DMS153 treated with DMSO at 0.1 percent for 48 hours (cell line): ENCODE measurements around the gene CD79B.
"Not testable (repeated sequence)": the region's sequence is repeated elsewhere in the genome, so short reads cannot be mapped to it uniquely, and the experiment has no call there.

Source experiments
- DNase-seq: peaks from one replicate; lab custom pipeline; 2025; ENCODE audit not compliant: unreplicated experiment; lab: John Stamatoyannopoulos, UW

CD79B gene

GRCh38 chr17:63881935-63882601, 50.1 kb downstream of the CD79B start, which contains the start of gene GH2:
GH2 (minus strand) TSS chr17:63881944; CDS start chr17:63881801, 143 bp downstream.
- peak; percentile 47 for DNase-seq

GRCh38 chr17:63881337-63881736, 50.8 kb downstream of the CD79B start:
- not testable (repeated sequence) for DNase-seq

GRCh38 chr17:63880706-63881105, 51.4 kb downstream of the CD79B start:
- DNase-seq: no peak
